Erythroblast (primary cell): ENCODE data around the gene CNTN4.
A peak's percentile ranks its signal among the peaks of the same experiment; 100 is the strongest.

Source experiments
- DNase-seq, 2 experiments: peaks; one replicate each; lab custom pipeline; 2025; lab: John Stamatoyannopoulos, UW
- GATA1 ChIP-seq: IDR thresholded peaks from 2 replicates; pipeline ENCODE4 v1.6.1; 2011; ENCODE audit warnings: low read depth, mild to moderate bottlenecking, control low read depth, low read length, moderate library complexity
- POLR2A ChIP-seq: IDR thresholded peaks from 2 replicates; pipeline ENCODE4 v1.6.1; 2011; ENCODE audit warnings: mild to moderate bottlenecking, low read length

Gene CNTN4

DNA sequence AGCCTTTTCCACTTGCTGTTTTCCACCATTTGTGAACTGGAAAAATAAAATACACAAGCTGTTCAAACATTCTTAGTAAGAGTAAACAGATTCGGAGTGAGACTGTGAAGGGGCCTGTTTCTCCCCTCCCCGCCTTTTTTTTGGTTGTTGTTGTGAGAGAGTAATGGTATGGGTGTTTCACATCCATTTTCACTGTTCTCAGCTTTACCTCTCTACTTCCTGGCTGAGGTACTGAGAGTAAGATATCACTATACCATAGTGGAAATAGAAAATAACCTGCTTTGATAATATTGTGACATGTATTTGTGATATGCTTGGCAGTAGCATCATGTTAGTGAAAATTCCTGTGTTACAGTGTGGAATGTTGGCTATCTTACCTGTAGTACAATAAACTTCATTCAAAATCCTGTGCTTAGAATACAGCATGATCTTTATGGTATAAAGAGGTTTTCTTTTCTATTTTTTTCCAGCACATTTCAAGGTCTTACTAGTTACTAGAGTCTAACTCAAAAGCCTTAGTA, 12.0 kb downstream of the CNTN4 start:
- no peak for DNase-seq
- no peak for TF ChIP-seq POLR2A
- TF ChIP-seq GATA1: no peak

DNA sequence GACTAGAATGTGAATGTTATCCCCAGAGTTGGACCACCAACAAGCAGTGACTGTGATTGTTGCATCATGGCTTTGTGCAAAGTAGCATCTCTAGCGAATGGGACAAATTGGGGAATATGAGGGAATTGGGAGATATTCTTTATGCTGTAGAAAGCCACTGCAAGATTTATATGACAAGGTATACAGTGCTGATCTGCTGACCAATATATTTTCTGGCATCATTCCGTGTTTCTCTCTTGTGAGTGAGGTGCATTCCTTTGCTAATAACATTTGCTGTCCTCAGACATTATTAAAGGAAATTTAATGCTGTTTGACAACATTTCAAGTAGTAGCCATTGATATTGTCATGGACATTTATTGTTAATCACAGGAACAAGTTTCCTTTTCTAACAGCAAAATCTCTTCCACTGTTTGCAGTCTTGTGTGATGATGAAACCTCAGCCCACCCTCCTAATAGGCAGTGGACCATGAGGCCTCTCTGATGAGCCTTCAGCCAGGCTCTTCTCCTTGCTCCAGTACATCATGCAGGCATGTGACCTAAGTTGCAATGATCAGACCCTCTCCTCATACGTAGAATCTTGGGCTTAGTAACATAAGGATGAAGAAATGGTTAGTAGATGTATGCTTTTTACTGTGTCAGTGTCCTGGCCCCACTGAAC, 16.1 kb downstream of the CNTN4 start:
- no peak for DNase-seq
- TF ChIP-seq POLR2A: no peak
- no peak for TF ChIP-seq GATA1

DNA sequence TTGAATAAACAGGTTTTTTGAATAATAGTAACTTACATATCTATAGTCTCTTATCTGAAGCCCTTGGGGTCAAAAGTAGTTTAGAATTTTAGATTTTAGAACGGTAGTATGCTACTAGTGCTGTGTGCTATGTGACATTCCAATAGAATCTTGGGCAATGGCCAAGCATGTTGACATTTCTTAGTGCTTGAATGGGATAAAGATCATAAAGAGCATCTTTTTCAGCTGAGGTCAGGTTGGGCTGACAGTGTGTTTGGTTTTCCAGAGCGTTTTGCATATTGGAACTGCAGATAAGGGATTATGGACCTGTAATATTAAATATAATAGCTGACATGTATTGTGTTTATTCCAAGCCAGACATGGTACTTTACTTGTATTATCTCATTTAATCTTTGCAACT, 32.1 kb downstream of the CNTN4 start:
- TF ChIP-seq POLR2A (no peak), GATA1 (no peak)
- no peak for DNase-seq

DNA sequence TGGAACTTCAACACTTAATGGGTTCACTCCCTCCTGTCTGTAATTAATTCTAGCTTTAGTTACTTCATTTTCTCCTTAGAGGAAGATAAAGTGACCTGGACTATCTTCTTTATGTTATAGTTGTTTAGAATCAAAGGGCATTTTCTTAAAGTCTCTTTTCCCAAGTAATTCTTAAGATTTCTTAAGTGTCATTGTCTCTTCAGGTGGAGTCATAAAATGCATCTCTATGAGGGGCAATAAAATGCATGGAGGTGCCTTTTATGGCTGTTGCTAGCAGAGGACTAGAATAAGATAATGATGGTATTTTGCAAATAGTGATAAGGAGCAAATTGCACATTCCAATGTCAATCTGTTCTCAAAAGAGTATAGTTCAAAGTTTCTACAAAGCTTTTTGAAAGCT, 34.5 kb downstream of the CNTN4 start:
- TF ChIP-seq GATA1: no peak
- no peak for TF ChIP-seq POLR2A
- DNase-seq: no peak

DNA sequence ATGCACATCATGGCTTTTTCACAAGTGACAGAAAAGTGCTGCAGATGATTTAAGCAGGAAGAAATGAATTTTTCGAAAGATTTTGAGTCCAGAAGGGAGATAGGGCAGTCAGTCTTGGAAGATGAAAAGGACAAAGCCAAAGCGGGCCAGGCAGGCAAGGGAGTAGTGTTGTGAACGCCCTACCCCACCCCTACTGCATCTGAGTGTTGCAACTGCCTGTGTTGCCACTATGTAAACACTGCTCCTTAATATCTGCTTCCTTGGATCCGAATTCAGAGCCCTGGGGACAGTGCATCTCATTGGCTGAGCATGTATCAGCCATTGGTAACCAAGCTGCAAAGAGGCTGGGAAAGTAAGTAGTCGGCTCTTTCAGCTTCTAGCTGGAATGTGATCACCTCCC, 39.0 kb downstream of the CNTN4 start:
- no peak for TF ChIP-seq POLR2A
- no peak for TF ChIP-seq GATA1
- no peak for DNase-seq

DNA sequence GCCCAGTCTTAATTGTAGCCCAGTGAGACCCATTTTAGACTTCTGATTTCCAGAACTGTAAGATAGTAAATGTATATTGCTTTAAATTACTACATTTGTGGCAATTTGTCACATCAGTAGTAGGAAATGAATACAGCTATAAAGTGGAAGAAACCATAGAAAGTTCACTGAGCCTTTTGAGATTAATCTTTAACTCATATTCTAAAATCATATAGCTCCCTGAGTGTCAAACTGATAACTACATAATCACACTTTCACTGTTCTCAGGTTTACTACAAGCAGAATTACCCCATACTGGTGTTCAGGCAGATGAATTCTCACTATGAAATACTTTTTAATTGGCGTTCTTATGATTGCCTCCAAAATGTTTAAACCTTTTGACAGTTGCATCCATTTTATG, 42.8 kb downstream of the CNTN4 start:
- no peak for DNase-seq
- TF ChIP-seq POLR2A (no peak), GATA1 (no peak)

DNA sequence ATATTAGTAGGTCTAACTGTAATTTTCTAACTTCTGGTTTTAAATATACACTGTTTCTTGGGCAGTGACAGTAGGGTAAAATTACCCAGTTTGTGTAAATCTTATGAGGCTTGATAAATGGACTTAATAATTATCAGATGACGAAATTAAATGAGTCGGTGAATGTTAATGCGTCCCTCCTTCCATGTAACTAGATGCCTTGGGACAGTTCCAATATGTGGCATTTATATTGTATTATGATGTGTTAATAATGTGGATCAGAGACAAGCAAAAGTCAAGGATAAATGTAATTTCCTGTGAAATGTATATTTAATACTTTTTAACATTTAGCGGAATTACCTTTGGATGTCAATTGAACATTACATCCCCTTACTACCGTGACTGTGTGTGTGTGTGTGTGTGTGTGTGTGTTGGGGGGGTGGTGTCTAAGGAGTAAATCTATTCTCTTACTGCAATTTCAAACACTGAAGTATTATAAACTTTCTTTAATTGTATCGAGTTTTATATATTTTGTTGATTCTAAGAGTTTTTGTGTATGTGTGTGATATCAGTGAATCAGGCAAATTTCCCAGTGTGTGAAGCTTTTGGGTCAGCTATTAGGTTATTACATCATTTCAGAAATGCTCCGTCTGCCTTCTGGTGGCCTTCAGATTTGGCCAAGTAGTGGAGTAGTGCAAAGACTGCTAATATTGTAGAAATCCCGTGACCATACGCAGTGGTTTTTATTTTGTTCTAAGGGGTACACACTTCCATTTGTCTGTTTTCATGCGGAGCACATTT, 50.1 kb downstream of the CNTN4 start:
- no peak for TF ChIP-seq GATA1
- TF ChIP-seq POLR2A: no peak
- DNase-seq: no peak

DNA sequence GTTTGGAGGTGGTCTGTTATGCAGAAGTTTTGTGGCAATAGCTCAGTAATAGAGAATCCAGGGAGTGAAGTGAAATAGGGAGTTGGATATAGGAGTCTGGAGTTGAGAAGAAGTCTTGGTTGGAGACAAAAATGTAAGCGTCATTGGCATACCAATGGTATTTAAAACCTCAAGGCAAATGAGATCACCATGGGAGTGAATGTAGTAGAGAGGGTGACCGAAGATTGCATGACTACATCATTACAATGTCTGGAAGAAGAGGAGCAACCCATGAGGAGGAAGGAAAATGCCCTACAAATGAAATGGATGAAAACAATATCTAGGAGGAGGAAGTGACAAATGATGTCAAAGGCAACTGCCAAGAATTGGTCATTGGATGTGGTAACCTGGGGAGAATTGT, 54.4 kb downstream of the CNTN4 start:
- DNase-seq: no peak
- TF ChIP-seq GATA1 (no peak), POLR2A (no peak)

DNA sequence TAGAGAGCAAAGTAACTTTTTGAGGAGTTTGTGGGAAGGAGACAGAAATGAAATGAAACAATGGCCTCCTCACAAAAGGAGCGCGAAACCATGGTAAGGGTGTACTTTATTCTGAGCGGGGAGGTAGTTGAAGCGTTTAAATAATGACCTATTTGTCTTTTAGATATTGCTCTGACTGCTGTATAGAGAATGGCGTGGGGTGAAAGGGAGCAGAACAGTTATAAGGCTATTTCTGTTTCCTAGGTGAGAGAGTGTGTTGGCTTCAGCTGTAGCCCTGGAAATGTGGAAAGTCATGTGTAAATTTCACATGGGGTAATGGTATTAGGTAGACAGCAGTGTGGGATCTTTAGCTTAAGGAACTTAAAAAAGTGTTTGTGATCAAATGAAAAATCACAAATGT, 54.9 kb downstream of the CNTN4 start:
- no peak for DNase-seq
- no peak for TF ChIP-seq POLR2A
- TF ChIP-seq GATA1: no peak

DNA sequence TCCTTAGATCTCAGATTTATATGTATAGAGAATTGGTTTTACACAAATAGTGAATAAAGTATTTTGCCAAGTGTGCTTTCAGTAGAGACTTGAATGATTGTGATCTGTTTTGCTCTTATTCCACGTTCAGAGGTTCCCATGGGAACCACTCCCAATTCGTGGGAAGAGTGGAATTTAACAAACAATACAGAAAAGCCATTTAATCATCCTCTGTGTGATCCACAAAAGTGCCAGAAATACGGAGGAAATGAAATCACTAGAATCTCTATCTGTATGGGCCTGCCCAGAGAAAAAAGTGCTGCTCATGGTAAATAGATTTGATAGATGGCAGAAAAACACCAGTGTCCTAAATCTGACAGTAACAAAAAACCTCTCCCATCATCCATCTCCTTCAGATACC, 56.0 kb downstream of the CNTN4 start:
- TF ChIP-seq POLR2A (no peak), GATA1 (no peak)
- DNase-seq: no peak

DNA sequence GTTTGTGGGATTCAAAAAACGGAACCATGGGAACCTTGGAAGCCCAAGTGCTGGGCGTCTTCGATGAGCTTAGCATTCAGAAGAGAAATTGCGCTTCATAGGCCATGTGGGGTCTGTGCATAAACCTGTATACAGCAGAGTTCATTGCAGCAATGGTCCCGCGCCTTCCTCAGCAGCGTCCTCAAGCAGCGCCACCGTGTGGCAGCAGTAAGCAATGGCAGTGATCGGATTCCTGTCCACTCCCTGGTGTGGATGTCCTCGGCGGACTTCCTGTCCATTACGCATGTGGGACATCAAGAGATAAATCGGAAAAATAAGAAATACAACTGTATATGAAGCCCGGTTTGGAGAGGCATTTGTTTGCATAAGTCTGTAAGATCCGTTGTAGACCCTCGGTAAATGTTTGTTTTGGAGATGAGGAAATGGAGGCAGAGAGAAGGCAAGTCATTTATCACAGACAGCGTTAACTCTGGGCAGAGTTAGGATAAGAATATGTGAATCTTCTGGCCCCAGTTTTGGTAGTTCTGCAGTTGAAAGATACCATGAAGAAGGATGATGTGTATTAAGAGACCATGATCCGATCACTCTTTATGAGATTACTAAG, 57.7 kb downstream of the CNTN4 start:
- DNase-seq: peak; percentile 20 to 47
- TF ChIP-seq POLR2A (no peak), GATA1 (no peak)

DNA sequence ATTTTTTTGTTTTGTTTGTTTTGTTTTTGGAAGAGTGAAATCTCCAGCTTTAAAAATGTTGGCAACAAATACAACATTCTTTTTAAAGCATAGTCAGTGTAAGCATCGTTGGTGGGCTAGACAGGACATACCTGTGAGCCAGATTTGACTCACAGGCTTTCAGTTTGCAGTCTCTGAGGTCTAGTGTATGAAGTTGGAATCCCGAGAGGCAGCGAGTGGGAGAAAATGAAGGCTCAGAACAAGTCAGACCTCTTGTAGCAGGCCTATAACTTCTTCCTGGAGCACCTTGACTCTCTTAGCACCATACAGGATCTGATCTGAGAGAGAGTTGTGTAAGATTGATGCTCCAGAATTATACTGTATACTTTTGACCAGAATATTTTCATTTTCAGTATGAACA, 60.2 kb downstream of the CNTN4 start:
- DNase-seq: no peak
- TF ChIP-seq GATA1 (no peak), POLR2A (no peak)

DNA sequence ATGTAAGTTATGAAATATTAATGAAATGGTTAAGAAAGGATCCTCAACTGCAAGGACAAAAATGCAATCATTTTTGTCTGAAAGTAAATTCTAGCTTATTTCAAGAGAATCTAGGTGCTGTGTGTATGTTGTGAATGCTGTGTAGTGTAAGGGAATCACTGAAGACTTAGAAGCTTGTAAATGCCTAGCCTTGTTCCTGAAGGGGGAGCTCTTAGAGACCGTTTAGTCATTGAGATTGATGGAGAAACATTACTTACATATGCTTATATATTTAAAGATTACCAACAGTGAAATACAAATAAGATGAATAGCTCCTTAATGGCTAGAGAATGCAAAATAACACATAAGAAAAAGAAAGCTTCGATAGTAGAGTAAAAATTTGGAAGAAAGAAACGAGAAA, 67.9 kb downstream of the CNTN4 start:
- DNase-seq: no peak
- TF ChIP-seq GATA1: no peak
- TF ChIP-seq POLR2A: no peak

DNA sequence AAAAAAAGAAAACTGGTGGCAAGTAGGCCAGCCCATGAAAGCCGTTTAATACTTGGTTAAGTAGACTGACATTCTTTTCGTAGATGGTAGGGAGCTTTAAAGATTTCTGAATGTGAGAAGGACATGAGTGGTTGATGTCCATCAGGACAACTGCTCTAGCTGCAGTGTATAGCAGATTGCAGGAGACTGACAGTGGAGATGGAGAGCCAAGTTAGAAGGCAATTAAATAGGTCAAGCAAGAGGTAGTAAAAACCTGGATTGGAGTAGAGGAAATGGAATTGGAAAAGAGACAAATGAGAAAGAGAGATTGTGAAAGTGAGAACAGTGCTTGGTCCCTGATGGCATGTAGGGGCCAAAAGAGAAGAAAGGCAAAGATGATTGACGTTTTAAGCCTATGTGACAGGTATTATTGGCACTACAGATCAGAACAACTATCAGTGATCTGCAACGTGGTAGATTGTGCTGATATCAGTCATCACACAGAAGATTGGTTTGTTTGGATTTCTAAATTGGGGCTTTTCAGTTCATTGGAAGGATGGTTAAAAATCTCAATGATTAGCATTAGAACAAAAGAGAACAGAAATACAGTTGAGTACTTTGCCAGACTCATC, 74.0 kb downstream of the CNTN4 start:
- no peak for TF ChIP-seq POLR2A
- no peak for TF ChIP-seq GATA1
- DNase-seq: no peak
